ENCODE measurements around the gene FXN.

FXN gene

GRCh38 chr9:69147041-69147834 is 111.7 kb downstream of the FXN start:
- no peak for DNase-seq

- DNase-seq = no peak
These were observed 113.8 kb downstream of the FXN start for GRCh38 chr9:69149321-69149807.

Measured in stimulated activated CD4-positive, alpha-beta T cell treated with anti-CD3 and anti-CD28 coated beads, Interleukin-4, amount 100 ng/mL, for 1 hour (primary cell).